HG03159 (cell line): ENCODE measurements around the gene PYGB.
A peak's percentile ranks its signal among the peaks of the same experiment; 100 is the strongest.

Experiments used
- ATAC-seq: cut with Tn5 transposase; IDR thresholded peaks from one replicate; pipeline ENCODE4 v1.9.1; 2021; ENCODE audit warnings: mild to moderate bottlenecking, moderate library complexity; ENCODE audit not compliant: unreplicated experiment

The PYGB gene

DNA sequence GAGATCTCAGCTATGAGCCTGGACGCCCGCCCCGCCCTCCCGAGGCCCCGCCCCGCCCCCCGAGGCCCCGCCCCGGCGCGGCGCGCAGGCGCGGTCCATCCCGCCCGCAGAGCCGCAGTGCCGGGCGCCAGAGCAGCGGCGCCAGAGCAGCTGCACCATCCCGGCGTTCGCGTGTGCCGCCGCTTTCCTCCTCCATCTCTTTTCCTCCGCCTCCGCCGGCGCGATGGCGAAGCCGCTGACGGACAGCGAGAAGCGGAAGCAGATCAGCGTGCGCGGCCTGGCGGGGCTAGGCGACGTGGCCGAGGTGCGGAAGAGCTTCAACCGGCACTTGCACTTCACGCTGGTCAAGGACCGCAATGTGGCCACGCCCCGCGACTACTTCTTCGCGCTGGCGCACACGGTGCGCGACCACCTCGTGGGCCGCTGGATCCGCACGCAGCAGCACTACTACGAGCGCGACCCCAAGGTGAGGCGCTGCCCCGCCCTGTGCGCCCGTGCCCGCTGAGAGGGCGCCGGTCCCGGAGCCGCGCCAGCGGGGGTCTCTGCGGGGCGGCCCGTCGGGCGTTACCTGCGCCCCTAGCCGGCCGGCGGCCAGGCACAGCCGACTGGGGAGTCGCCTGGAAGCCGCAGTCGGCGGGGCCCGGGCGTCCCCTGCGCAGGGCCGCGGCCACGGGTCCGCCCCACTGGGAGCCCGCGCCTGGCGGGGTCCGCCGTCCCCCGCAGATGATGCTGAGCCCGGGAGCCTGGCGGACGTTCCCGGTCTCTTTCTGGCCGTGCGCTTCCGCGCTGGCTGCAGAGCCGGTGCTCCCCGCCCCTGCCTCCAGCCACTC lies at the start of gene PYGB:
PYGB (plus strand) TSS at position 130 of the 830 bp plus-strand sequence; CDS start at position 224, 94 bp downstream.
- ATAC-seq, result peak; percentile 60

DNA sequence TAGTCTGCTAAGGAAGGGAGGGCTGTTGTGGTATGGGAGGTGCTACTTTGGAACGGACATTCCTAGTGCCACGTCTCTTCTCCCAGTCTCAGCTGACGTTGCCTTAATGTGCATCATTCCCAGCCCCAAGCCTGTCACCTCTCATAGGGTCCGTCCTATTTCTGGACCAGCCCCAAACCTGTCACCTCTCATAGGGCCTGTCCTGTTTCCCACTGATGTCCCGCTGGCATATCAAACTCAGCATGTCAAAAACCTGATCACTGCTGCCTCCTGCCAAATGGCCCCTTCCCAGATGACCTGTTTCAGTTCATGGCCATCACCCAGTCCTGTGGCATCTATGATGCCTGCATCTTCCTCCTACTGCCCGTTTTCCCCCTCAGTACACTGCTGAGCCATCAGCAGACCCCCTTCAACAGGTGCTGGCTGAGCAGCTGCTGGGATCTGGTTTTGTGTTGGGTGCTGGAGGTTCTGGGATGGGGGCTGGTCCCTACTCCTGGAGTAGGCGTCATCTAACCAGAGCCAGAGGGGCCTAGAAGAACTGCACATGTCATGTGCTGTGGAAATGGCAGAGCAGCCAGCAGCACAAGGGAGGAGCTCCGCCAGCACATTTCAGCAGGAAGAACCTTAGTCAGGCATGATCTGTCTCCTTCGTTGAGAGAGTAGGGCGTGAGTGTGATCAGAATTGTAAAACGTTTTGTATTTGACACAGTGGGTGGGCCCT lies 49.1 kb upstream of the PYGB start:
- no peak for ATAC-seq

DNA sequence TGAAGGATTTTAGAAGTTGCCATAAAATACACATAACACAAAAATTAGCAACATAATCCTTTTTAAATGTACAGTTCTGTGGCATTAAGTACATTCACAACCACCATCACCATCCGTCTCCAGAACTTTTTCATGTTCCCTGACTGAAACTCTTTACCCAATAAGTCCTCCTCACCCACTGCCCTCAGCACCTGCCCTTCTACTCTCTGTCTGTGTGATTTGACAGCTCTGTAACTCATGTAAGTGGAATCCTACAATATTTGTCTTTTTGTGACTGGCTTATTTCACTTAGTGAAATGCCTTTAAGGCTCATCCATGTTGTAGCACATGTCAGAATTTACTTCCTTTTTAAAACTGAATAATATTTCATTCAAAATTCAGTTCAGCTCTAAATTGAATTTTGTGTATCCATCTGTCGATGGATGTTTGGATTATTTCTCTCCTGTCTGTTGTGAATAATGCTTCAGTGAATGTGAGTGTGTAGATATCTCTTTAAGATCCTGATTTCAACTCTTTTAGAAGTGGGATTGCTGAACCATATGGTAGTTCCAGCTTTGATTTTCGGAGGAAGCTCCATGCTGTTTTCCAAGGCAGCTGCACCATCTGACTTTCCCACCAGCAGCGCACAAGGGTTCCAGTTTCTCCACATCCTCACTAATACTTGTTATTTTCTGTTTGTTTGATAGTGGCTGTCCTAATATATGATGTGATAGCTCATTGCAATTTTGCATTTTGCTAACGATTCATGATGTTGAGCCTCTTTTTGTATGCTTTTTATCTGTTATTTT lies 48.2 kb upstream of the PYGB start:
- ATAC-seq, result no peak

DNA sequence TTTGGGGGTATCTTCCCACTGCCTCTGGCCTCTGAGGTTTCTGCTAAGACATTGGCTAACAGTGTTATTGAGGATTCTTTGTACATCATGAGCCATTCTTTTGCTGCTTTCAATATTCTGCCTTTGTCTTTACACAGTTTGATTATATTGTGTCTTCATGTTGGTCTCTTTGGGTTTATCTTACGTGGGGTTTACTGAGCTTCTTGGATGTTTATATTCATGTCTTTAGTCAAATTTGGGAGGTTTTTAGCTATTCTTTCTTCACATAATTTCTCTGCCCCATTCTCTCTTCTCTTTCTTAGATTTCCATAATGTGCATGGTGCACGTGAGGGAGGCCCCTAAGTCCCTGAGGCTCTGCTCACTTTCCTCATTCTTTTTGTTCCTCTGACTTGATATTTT lies 44.8 kb upstream of the PYGB start:
- ATAC-seq, result no peak

DNA sequence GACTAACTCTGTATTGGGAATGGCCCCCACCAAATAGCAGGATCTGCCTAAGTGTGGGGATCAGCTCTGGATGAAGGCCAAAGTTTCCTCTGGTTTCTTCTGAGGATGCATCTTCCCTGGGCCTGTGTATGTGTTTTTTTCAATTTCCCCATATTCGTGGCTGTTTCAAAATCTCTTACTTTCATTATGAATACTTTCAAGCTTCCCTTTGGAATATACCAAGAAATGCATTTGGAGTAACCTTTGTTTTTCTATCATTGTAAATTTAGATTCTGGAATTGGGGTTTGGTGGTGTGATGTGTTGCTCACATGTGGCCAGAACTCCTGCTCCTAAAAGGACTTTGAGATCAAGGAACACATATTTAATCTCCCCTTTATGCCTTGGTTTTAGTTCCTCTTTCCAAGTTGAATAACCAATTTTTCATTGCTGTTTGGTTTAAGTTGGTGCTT lies 44.0 kb upstream of the PYGB start:
- ATAC-seq, result no peak

DNA sequence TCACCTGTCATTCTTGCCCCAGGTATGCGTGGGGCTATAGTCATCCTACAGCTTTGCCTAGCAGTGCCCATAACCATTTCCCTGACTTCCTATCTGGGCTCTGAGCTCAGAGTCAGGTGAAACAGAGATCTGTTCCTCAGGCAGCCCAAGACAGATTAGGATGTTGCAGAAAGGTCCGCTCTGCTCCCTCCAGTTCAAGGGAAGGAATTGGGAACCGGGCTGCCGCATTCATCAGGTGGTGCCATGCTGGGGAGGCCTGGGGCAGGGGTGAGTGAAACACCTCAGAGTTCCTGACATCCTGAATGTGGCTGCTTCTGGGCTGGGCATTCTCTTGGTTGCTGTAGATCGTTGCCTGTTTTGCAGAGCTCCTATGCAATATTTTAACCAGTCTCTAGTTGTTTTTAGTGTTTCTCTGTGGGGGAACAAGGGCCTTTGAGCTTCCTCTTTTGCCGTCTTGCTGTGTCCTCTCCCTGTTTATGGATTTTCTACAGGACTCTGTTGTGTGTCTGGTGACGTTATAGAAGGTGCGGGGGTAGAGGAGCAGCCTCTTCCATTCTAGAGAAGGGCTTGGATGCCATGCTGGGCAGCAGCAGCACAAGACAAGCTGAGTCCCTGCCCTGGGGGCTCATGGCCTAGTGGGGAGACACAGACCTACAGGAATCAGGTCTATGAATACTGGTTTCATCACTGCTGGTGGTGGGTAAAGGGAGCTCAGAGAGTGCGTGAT lies 43.2 kb upstream of the PYGB start:
- no peak for ATAC-seq

DNA sequence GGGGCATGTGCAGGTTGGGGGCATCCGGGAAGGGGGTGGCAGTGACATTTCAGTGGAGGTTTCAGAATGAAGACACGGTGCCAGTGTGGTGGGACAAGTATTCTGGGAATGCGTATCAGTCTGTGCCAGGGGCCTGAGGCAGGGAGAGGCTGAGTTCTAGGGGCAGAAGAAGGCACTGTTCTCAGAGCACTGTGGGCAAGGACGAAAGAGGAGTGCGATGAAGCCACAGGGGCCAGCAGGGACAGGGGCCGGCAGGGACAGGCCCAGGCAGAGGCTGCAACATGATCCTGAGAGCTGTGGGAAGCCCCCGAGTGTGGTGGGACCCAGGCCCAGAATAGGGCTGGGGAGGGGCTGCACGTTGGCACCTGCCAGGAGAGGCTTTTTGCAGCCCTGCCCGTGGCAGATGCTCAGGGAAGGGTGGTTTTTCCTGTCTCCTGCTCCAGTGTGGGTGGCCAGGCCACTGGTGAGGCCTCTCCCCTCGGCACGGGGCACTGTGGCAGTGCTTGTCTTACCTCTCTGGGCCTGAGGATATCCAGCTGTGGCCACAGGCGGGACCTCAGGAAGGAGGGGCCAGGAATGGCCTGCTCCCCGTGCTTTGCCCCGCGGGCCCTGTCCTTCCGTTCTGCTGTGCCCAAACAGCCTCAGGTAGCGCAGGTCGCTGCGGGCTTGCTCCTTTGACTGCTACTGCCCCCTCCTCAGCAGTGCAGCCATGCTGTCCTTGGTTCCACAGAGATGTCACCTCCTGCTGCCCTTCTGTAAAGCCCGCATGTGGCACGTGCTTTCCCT lies 42.4 kb upstream of the PYGB start:
- ATAC-seq, result no peak

DNA sequence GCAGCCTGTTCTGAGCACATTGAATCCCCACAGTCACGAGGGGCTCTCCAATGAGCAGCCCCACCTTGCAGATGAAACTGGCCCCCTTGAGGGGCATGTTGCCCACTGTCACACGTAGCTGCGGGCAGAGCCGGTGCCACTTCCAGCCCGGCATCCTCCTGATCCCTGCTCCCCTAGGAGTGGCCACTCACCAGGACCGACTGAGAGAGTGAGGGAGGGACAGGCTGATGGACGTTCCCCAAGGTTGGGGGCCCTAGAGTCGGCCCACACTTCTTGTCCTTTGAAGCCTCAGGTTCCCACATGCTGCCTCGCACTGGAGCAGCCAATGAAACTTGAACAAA lies 41.9 kb upstream of the PYGB start:
- no peak for ATAC-seq

DNA sequence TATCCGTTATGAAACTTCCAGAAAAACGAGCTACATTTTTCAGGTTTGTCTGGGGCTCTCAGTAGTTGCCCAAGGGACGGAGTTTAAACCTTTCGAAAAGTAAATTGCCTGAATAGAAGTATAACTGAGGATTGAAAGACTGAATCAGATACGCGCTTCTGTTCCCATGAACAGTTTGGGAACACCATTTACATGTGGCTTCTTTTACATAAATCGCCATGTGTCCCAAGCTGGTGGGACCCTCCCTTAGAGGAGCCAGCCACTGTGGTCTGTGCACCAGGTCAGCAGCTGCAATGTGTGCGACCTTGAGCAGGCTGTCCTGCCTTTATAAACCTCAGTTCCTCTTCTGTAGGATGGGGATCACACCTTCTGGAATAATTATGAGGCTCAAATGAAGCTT lies 41.3 kb upstream of the PYGB start:
- ATAC-seq, result no peak

DNA sequence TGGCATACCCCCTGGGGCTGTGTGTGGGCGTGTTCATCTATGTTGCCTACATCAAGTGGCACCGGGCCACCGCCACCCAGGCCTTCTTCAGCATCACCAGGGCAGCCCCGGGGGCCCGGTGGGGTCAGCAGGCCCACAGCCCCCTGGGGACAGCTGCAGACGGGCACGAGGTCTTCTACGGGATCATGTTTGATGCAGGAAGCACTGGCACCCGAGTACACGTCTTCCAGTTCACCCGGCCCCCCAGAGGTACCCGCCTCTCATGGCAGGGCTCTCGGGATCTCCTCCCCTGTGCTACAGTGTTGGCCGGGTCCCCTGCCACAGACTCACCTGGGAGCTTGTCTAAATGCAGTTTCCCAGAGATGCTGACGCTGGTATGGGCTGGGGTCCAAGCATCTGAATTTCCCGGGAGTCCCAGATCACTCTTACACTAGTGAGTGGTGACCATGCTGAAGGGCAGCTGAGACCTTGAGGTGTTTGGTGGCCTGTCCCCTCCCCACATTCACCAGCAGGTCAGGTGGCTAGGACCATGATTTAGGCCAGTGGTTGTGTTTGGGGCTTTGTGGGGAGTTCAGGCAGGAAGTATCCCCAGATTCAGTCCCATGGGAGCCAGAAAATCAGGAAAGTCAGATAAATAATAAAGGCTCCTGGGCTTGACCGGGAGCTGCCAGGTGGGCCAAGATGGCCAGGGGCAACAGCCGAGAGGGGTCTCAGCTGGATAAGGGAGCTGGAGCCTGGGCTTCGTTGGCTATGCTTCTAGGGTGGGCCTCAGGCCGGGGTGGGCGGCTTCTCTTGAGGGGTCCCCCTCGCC lies 40.5 kb upstream of the PYGB start:
- ATAC-seq, result no peak

DNA sequence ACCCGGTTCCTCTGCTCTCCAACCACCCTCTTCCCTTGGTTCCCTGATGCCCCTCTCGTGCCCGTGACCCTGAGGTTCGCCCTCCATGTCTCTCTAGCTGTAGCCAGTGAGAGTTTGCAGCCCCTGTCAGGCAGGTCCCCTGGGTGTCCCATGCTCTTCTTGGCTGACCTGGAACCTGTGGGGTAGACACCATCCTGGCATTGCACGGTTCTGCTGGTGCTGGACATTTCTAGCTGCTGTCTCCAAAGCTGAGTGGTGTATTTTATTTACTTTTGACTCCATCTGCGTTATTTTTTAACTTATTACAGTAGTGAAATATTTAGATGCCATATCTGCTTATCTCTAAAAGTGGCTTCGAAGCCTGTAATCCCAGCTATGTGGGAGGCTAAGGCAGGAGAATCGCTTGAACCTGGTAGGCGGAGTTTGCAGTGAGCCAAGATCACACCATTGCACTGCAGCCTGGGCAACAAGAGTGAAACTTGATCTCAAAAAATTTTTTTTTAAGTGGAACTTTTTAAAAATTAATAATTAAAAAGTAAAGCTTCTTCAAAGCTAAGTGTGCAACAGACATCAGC lies 39.8 kb upstream of the PYGB start:
- no peak for ATAC-seq

DNA sequence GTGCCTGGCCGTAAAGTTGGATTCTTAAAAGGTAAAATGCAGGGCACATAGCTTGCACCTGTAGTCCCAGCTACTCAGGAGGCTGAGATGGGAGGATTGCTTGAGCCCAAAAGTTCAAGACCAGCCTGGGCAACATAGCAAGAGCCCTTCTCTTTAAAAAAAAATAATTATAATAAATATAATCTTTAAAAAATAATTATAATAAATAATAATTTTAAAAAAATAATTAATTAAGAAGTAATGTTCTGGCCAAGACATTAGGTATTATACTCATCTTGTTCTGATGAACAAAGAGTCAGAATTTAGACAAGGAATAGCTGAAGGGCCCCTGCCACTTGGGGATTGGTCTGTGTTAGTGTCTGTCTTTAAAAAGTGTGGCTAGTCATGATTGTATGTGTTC lies 38.5 kb upstream of the PYGB start:
- no peak for ATAC-seq

DNA sequence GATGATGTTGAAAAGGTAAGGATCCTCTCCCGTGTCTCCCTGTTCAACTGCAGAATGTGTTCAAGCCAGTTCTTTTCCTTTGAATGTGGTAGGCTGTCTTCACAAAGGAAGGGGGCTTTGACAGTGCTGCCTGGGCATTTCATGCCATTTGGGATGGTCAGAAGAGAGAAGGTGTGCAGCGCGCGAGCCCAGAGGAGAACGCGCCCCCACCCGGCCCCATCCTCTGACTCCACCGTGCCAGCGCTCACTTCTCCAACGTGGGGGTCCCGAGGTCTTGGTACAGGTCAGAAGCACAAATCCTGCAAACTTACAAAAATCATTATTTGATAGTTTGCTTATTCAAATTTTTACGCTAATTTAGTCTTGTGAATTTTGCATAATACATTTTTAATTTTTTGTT lies 38.0 kb upstream of the PYGB start:
- ATAC-seq, result no peak

DNA sequence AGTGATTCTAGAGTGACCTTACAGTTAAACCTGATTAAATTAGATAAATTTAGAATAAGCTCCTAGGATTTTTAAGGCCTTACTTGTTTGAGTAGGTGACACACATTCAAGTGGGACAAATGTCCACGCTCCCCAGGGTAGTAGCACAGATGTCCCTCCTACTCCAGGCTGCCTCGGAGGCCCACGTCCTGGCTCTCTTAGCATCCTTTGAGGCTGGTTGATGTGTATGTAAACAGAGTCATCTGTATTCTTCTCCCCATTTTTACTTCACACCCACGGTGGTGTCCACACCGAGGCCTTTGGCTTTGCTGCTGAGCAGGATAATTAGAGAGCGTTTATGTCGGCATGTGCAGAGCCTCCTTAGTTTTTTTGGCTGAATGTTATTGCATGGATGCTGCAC lies 36.6 kb upstream of the PYGB start:
- ATAC-seq, result no peak

DNA sequence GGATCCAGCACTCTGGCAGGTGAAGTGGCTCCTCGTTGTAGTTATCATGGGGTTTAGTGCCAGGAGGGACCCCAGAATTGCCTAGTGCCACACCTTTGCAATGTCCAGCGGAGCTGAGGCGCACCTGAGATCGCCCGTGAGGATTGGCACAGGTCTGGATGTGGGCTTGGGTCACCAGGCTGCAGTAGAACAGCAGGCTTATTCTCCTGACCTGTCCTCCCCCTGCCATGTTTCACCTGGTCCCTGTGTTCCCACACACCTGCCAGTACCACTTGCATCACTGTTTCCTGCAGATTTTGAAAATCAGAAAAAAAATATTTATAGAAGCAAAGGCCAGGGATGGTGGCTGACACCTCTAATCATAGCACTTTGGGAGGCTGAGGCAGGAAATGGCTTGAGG lies 35.6 kb upstream of the PYGB start:
- ATAC-seq, result no peak

DNA sequence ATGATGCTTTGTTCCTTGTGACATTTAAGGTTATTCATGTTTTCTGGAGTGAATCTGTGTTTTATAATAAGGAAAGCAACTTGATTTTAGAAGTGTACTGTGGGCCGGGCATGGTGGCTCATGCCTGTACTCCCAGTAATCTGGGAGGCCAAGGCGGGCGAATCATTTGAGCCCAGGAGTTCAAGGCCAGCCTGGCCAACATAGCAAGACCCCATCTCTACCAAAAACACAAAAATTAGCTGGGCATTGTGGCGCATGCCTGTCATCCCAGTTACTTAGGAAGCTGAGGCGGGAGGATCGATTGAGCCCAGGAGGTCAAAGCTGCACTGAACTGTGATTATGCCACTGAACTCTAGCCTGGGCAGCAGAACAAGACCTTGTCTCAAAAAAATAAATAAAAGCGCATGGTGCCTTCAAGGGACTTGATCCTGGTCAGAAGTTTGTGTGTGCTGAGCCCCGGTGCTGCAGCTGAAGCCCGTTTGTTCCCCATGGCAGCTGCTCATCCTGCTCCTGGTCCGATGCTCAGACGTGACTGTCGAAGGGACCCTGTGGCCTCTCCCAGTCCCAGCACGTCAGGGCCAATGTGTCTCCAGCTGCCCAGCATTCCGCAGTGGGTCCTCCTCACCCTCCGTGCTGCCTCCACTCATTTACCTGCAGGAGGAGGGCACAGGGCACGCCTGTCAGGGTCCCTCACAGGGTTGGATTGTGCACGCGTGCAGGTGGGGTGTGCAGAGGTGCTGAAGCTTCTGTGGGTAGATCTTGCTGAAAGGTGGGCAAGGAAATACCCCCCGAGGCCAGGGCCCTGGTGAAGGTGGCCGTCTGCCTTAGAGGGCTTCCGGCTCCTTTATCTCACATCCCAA lies 34.1 kb upstream of the PYGB start:
- ATAC-seq, result no peak

DNA sequence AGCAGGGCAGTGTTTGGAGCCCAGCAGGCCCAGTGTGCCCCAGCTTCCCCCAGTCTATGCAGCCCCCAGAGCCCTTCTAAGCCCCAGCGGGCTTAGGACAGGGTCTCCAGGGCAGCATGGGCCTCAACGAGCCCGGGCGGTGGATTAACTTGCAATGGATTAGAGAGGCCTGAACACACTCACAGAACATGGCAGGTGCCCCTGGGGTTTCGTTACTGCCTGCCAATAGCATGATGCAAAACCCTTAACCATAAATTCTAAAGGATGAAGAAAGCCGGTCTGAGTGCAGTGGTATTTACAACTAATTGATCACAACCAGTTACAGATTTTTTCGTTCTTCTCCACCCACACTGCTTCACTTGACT lies 33.5 kb upstream of the PYGB start:
- ATAC-seq, result no peak

DNA sequence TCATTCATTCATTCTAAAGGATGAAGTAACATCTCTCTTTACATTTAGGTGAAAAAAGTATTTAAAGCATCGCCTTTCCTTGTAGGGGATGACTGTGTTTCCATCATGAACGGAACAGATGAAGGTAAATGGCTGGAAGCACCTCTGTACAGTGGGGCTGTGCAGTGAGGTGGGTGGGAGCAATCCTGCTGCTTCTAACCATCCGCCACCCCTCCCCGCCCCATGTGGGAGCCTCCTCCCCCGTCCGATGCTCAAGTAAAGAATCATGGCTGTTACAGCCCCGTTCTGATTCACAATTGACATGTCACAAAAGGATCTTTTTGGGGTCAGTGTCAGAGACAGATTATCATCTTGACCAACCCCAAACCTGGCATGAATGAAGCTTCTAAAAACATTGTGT lies 33.1 kb upstream of the PYGB start:
- no peak for ATAC-seq
